H1 (cell line): ENCODE results near the gene RNF10. TPM values are rescaled to one million over a fixed set of nuclear protein-coding genes. Genes with fewer than 3 reads are reported as not detected.

Source experiments
- CHD2 ChIP-seq: IDR thresholded peaks from 2 replicates; pipeline ENCODE4 v1.6.1; 2012; ENCODE audit warnings: low read length, improper control_type of control experiment
- CHD7 ChIP-seq: fragments of 300-600 bp; sonication (generic); IDR thresholded peaks from 2 replicates; pipeline ENCODE4 v1.7.1; 2012; ENCODE audit warnings: low read length, moderate library complexity, mild to moderate bottlenecking, inconsistent platforms; ENCODE audit not compliant: insufficient replicate concordance
- CTCF ChIP-seq, 3 experiments: IDR thresholded peaks; 1 replicate in 2 of 3; 2 replicates in 1 of 3; pipeline versions ENCODE4 v1.5.1 to v1.6.1; 2011; ENCODE audit warnings: low read length in 3 of 3, mild to moderate bottlenecking in 3 of 3, inconsistent platforms in 2 of 3, low read depth in 1 of 3, moderate library complexity in 1 of 3; ENCODE audit not compliant: insufficient read depth in 1 of 3; ENCODE audit errors: control extremely low read depth in 1 of 3
- E2F6 ChIP-seq: IDR thresholded peaks from 2 replicates; pipeline ENCODE4 v1.6.1; 2012; ENCODE audit warnings: inconsistent platforms
- MAFK ChIP-seq: IDR thresholded peaks from 2 replicates; pipeline ENCODE4 v1.6.1; 2012; ENCODE audit warnings: low read depth, mild to moderate bottlenecking, improper control_type of control experiment, low read length
- POLR2AphosphoS5 ChIP-seq: IDR thresholded peaks from 2 replicates; pipeline ENCODE4 v1.6.1; 2011; ENCODE audit warnings: low read depth, low read length
- RBBP5 ChIP-seq: IDR thresholded peaks from 2 replicates; pipeline ENCODE4 v1.7.1; 2012; ENCODE audit warnings: low read depth, mild to moderate bottlenecking, inconsistent platforms, low read length, moderate library complexity, borderline replicate concordance
- RXRA ChIP-seq: IDR thresholded peaks from 2 replicates; pipeline ENCODE4 v1.6.1; 2011; ENCODE audit warnings: low read depth, mild to moderate bottlenecking, low read length, moderate library complexity; ENCODE audit not compliant: insufficient read depth
- TAF7 ChIP-seq: optimal IDR thresholded peaks from 2 replicates; pipeline ENCODE3; 2011; ENCODE audit warnings: low read depth, mild to moderate bottlenecking, inconsistent platforms, low read length, moderate library complexity, borderline replicate concordance
- polyA plus RNA-seq, 7 experiments: library from polyadenylated mRNA; depleted of rRNA in 3 of 7; stranded (reverse) in 5 of 7; unstranded in 2 of 7; fragments of >200 nt in 5 of 7; fragments of 200-250 nt in 2 of 7; gene quantifications; 1 replicate in 5 of 7; 2 replicates in 1 of 7; 4 replicates in 1 of 7; pipeline versions ENCODE4 v1.2.1 to v1.2.3, GENCODE V29; 2011 to 2013; ENCODE audit warnings: missing spikeins in 2 of 7, mixed read lengths in 2 of 7
- total RNA-seq: library from RNA; stranded (reverse); fragmentation: NEBNext Ultra II Directional; extraction: Animal tissue kit (Norgen Biotek cat#: 25700); gene quantifications from 2 replicates; pipeline ENCODE4 v1.2.1, GENCODE V29; 2021

RNF10 gene
- total and polyA plus RNA-seq, 2 of the 8 experiments (the other 6 are each of a cell fraction or from before 2014, with no cell fraction given), result 71.6 to 171 TPM

GRCh38 chr12:120610560-120610959 is 76.4 kb downstream of the RNF10 start (continued):
- TF ChIP-seq CHD7, result no peak
- no peak for TF ChIP-seq MAFK
- no peak for TF ChIP-seq CHD2
- TF ChIP-seq TAF7, result no peak
- no peak for TF ChIP-seq CTCF (IDR thresholded peaks at IDR 0.05; ENCODE audit: control extremely low read depth in 1 of 3, insufficient read depth in 1 of 3, low read depth in 1 of 3, low read length in 3 of 3)
- TF ChIP-seq RBBP5, result no peak
- no peak for TF ChIP-seq E2F6
- no peak for TF ChIP-seq POLR2AphosphoS5
- TF ChIP-seq RXRA, result no peak
